Measurements from ENCODE around the gene FAM32A.

DNA sequence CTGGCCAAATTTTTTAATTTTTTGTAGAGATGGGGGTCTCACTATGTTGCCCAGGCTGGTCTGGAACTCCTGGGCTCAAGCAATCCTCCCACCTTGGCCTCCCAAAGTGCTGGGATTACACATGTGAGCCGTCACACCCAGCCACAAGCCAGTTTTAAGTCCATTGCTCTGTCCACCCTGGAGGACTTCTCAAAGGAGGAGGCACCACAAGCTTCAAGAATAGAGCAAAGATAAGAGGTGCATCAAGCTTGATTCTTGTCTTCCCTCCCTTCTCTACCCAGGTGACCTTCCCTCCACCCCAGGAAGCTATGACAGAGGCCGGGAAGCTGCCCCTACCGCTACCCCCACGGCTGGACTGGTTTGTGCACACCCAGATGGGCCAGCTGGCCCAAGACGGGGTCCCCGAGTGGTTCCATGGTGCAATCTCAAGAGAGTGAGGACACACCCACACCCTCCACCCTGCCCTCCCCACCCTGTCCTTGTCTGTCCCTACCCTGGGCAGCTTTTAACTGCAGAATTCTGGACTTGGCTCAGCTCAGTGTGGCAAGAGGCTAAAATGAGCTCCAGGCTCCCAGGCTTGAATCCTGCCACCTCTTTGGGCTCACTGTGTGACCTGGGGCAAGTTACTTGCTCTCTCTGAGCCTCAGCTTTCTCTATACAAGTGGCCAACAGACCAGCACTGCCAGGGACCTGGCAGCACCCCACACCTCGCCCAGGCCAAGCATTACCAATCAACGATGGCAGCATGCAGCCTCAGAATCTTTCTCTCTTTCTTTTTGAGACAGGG lies 36.6 kb upstream of the FAM32A start:
- TF ChIP-seq POLR2AphosphoS5 (IDR thresholded peaks at IDR 0.05) (no peak), POLR2A (IDR thresholded peaks at IDR 0.05) (no peak)
- TF ChIP-seq, protein P1, sequence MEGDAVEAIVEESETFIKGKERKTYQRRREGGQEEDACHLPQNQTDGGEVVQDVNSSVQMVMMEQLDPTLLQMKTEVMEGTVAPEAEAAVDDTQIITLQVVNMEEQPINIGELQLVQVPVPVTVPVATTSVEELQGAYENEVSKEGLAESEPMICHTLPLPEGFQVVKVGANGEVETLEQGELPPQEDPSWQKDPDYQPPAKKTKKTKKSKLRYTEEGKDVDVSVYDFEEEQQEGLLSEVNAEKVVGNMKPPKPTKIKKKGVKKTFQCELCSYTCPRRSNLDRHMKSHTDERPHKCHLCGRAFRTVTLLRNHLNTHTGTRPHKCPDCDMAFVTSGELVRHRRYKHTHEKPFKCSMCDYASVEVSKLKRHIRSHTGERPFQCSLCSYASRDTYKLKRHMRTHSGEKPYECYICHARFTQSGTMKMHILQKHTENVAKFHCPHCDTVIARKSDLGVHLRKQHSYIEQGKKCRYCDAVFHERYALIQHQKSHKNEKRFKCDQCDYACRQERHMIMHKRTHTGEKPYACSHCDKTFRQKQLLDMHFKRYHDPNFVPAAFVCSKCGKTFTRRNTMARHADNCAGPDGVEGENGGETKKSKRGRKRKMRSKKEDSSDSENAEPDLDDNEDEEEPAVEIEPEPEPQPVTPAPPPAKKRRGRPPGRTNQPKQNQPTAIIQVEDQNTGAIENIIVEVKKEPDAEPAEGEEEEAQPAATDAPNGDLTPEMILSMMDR (IDR thresholded peaks at IDR 0.05 in 8 of 11, conservative IDR thresholded peaks at IDR 0.05 in 3 of 11): no peak

Measured in spleen (tissue), 7 donors.